T follicular helper cell (primary cell): ENCODE results near the gene EZH2.

Experiments used
- DNase-seq: peaks from one replicate; pipeline ENCODE4 v3.0.0-alpha.2; 2020; ENCODE audit warnings: low read depth

The EZH2 gene

DNA sequence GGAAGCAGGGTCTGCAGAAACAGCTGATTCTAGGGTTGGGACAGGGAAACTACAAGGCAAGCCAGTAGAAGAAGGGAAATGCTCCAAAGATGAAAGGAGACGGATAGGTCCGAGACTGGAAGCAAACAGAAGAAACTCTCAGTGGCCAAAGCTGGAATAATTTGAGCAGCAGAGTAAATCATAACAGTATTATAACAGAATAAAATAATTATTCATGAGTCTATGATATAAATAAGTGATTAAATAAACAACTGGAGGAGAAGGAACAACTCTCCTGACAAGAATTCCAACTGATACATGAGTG, 27.6 kb downstream of the EZH2 start:
- DNase-seq: no peak

DNA sequence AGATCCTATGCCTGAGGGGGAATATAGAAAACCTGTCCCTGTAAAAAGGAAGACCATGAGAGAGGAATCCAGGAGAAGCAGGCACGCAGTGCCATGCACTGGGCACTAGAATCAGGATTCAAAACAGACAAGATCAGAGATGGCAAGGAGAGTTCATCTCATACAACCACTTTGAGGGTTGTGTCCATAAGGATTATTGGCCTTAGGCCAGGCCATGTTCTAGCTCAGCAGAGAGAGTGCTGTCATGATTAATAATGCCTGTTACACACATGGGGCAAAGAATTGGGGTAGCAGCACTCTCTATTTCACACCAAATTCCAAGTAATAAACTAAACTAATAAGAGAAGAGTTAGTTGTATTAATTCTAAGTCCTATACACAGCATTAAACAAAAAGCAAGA, 29.1 kb downstream of the EZH2 start:
- no peak for DNase-seq

DNA sequence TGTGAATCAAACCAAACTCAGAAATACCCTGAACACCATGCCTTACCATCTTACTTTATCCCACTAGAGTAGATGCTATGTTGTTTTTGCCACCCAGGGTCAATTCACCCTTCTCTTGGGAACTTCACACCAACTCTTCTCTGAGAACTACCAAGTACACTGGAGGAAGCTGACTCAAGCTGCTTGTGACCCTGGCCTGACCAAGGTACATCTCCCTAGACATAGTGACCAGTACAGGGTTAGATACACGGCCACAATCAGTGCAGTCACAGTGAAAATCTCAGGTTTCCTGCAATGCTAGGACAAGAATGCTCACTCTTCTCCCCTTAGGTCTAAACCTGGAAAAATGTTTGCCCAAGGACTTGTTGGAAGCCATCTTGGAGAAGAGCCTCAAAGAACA, 31.8 kb downstream of the EZH2 start:
- no peak for DNase-seq

DNA sequence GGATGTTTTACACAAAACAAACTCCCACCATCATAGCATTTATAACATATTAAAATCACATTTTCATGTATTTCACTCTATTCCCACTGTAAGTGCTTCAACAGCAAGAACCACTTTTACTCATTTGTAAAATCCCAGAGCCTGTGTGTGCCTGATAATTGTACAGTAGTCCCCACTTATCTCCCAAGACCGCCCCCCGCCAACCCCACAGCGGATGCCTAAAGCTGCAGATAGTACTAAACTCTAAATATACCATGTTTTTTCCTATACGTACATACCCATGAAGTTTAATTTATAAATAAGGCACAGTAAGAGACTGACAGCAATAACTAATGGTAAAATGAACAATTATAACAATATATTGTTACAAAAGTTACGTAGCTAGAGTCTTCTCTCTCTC, 33.5 kb downstream of the EZH2 start:
- DNase-seq: no peak

DNA sequence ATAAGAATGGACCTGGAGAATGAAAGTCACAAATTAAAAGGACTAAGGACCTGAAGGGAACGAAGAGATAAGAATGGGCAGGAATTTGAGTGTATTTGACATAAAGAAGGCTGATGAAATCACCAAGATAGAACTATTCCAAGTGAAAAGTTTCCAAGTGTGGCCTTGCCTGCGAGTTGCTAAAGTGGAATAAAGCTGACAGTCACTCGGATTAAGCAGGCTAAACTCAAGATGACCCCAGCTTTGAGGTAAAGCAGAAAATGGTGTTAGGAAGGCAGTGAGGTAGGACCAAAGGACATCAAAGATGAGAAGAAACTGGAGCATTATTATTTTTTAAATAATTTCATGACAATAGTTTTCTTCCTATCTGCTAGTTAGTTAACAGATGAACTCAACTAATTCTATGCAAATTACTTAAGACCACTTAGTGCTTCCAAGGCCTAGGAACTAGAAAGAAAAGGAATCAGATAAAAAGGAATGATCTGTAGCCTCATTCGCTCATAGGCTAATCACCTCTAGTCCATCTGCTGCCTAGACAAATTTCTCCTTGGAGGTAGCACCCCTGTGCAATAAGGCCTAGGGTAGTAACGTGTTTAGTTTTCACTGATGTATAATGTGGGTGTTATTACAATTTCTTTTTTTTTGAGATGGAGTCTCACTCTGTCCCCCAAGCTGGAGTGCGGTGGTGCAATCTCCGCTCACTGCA, 34.5 kb downstream of the EZH2 start:
- no peak for DNase-seq

DNA sequence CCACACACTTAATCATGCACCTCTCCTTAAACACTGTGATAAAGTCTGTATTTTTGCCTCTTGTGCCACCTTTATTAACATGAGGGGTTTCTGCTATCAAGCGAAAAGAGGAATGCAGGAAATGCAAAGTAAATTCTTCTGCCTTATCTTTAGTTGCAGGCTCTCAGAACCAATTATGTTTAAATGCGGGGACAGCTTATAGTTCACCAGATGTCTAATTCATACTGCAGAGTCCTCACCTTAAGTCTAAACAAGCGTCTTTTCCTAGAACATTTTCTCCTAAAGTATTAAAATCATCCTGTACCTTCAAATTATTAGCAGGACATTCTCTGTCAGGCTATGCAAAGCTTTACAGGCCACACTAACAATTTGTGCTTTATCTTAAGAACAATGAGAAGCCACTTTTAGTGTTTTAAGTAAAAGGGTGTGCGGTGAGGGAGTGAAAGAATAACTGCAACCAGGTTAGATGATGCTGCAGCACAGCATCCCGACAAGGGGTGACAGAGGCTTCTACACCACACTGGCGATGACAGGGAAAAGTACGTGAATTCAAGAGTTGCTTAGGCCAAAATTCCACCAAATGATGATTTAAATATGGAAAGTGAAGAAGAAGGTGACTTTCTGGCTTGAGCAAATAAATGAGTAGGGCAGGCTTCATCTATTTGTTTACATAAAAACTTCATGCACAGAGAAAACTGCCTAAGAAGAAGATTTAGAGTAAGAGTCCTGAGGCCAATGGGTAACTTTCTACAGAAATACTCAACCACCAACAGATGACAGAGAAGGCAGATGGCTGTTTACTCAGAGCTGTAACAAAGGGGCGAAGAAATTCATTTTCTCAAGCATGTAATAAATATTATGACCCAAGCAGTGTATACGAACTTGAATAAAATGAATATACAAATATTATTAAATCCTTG, 36.0 kb downstream of the EZH2 start:
- DNase-seq: no peak

DNA sequence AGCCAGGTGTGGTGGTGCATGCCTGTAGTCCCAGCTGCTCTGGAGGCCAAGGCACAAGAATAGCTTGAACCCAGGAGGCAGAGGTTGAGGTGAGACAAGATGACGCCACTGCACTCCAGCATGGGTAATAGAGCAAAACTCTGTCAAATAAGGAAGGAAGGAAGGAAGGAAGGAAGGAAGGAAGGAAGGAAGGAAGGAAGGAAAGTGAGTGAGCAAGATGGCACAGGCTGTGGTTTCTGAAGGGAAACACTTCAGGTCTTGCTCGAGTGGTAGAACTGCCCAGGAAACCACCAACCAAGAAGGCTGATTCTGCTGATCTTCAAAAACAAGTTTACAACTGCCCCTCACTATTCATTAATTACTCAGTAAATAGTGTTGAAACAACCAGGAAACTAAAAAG, 45.2 kb downstream of the EZH2 start:
- DNase-seq: no peak

DNA sequence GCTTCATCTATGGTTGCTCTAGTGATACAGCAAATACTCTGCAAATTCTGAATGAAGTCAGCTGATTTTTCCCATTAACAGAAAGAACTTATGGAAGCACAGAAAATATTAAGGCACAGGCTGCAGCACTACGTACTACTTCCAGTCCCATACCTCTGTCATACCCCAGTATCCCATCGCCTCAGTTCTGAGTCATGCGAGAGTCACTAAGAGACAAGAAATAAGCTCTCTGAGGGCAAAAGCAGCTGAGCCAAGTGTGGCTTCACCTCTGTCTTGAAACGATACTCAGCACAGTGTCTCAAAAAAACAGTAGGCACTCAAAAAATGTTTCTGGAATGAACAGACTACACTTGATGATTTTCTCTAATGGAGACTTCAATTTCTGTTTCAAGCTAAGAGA, 48.2 kb downstream of the EZH2 start:
- DNase-seq: no peak

DNA sequence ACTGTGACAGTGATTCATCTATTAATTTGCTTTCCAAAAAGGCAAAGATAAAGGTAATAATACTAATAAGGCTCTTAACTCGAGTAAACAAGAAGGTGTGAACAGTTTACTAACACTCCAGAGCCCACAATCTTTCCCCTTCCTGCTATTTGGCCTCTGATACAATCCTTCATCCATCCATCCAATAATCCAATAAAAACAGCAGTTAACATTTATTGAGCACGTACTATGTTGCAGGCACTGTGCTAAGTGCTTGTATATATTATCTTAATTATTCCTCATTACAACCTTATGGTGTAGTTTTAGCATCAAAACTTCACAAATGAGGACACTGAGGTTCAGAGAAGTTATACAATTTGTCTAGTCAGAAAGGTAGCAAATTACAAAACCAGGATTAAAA, 49.5 kb downstream of the EZH2 start:
- DNase-seq: no peak

DNA sequence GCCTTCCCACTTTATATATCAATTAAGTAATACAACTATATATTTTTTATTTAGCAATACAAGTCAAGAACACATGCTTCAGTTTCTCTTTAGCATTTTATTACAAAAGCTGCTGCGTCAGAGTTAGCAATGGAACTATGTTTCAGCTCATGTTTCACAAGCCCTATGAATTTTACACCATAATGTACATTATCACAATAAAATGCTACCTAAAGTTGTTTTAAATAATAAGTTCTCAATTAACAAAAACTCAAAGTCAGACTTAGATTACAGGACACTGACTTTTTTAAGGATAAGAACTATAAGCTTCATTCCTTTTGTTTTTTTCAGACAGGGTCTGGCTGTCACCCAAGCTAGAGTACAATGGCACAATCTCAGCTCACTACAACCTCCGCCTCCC, 52.3 kb downstream of the EZH2 start:
- DNase-seq: no peak

DNA sequence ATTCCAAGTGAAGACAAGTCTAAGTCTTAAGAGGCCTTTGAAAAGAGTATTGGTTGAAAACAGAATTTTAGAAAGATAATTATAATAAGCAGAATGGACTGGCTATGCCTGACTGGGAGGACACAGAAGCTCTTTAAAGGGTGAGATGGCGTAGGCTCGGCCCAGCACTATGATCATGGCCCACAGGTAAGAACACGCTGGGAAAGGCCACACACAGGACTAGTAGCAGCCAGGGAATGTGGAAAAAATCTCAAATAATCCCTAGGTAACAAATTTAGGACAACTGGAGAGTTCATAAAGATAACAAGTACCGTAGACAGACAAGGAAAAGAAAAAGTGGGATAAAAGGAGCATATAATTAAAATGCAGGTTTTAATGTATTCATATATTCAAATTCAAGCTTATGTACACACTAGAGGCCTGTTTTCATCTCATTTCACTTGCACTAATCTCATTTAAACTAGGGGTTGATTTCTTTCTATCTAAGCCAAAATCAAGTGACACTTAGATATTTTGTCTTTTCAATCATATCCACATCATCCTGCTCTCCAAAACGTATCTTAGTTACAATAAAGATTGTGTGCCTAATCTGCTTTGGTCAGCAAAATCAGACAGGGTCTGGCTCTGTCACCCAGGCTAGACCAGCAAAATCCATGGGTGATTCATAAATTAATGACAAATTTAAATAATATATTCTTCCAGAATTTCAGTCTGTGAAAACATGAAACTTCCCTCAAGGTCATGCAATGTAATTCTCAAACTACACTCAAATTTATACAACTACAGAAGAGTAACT, 53.0 kb downstream of the EZH2 start:
- no peak for DNase-seq

DNA sequence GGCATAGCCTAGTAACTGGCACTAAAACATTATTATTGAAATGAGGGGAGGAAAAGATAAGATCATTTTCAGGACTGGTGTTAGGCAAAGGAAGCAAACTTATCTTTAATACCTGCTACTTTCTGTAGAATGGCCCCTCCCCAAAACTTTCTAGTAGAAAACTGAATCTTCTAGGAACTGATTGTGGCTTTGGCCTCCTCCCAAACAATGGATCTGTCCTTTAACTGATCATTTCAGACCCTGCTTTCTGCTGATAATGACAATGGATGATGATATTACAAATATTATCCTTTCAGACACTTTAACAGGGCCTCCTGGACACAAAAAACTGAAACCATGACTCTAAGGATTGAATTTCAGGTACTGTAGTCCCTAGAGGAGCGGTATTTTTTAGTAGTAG, 55.1 kb downstream of the EZH2 start:
- DNase-seq: no peak

DNA sequence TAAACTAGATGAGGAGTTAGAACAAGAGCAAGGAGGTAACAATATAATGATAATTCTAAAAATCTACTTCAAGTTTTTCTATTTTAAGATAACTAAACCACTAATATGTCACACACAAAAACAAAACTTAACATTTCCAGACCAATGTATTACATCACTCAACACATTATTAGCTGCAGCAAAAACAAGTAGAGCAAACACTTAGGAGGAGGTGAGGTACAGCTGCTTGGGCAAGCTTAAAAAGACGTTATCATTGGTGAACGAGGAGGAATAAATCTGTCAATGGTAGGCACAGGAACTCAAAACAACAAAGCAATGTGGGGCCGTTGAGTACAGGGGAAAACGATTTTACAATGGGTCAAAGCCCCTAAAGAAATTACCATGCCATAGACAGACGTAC, 58.8 kb downstream of the EZH2 start:
- DNase-seq: no peak

DNA sequence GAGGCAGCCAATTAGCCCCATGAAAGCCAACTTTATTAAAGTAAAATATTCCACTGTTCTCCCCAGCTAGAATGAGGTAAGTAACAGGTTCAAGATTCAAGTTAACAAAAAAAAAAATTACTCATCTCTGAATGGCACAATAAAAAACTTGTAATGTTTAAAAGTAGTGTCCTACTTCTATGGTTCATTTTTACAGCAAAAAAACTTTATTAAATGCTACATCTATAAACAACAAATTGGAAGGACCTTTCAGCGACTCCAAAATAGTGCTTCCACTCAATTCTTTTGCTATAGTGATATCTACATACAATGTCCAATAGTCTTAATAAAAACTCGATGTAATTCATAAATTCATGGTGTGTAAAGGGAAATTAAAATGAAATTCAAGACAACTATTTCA, 59.2 kb downstream of the EZH2 start:
- no peak for DNase-seq

DNA sequence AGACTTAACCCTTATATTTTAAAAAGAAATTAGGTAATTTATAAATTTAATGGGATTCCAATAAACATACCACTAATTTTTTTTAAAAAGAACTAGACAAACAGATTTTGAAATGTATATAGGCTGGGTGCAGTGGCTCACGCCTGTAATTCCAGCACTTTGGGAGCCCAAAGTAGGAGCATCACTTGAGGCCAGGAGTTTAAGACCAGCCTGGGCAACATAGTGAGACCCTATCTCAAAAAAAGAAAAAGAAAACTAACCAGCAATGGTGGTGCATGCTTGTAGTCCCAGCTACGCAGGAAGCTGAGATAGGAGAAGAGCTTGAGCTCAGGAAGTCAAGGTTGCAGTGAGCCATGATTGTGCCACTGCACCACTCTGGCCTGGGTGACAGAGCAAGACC, 62.7 kb downstream of the EZH2 start:
- DNase-seq: no peak

DNA sequence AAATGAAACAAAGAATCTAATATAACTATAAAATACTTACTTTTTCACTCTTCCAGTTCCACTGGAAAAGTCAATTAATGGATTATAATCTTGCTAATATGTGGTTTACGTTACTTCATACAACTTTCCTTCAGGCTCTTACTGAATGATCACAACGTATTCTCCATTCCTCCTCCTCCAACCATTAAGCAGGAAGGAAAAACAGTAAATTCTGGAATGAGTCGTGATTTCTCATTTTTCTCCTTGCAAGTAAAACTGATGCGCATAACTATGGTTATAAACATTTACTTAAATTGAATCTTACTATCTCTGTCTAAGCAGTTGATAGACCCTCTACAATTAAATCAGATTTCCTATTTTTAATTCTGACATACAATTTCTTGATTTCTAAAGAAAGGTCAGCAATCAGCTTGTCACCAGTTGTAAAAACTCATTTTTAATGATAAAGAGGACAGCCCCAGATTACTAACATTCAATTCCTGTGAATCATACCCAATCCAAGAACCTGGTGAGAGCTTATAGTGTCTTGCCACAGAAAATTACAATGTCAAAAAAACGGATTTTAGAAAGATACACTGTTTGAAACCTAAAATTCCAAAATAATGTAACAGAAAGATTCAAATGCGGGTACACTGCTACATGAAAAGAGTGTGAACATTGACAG, 64.3 kb downstream of the EZH2 start:
- no peak for DNase-seq

DNA sequence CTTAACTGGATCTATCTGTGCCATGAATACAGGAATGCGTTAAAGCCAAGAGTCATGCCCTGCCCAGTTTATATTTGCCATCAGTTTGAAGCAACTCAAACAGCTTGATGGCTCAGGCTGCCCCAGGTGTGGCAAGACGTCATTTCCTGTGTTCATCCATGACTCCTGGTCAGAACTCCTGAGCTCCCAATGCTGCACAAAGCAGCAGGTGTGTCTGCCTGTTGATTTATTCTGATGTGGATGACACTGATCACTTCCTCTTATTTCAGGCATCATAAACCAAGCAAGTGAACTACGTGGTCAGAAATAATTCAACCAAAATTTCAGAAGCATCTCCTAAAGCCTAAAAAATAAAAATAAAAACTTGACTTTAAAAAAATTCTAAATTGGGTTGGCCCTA, 68.5 kb downstream of the EZH2 start:
- DNase-seq: no peak

DNA sequence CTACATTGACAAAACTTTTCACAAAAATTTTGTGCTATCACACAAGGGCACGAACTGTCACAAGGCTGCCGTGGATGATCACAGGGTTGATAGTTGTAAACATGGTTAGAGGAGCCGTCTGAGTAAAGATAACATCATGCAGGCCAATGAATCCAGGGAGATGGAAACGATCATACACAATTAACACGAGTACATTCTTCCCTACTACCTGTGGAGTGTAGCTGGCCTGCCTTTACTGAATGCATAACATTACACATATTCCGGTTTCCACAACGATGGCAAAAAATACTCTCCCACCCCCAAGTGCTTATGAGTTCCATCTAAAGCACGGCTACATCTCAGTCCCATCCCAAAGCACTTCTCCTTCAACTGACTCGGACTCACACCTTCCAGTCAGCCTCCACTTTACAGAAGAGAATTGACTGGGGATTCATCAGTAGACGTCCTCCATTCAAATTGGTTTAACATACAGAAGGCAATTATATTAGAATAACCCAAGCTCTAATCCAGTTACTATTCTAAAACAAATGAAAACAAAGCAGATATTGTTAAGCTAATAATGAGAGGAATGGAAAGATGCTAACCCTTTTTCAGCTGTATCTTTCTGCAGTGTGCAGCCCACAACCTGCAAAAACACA, 69.0 kb downstream of the EZH2 start:
- DNase-seq: no peak

DNA sequence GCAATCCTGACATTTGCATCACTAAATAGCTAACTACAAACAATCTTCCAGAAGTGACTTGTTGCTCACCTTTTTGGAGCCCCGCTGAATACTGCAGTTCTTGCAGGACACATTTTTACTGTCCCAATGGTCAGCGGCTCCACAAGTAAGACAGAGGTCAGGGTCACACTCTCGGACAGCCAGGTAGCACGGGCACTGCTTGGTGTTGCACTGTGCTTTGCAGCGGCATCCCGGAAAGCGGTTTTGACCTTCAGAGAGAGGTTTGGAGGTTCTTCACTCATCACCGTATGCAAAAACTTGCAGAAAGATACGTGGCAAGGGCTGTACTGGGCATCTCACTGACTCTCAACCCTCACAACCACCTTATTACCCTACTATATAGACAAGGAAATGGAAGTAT, 70.2 kb downstream of the EZH2 start:
- DNase-seq: no peak

DNA sequence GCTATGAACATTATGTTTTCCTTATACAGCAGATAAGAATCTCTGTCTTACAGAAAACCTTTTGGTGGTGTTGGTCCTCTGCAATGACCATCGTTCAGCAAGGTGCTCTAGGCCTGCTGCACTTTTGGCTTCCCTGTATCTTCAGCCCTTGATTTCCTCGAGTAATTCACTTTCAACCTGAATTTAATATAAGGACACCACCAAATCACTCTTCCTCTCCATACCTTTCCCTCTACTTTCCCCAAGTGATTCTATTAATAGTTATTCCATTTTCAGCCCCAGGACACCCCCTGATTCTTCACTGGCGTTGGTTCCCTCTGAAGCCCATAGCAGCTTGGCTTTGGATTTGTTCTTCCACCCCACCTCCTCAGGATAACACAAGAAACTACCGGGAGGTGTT, 72.2 kb downstream of the EZH2 start:
- DNase-seq: no peak

DNA sequence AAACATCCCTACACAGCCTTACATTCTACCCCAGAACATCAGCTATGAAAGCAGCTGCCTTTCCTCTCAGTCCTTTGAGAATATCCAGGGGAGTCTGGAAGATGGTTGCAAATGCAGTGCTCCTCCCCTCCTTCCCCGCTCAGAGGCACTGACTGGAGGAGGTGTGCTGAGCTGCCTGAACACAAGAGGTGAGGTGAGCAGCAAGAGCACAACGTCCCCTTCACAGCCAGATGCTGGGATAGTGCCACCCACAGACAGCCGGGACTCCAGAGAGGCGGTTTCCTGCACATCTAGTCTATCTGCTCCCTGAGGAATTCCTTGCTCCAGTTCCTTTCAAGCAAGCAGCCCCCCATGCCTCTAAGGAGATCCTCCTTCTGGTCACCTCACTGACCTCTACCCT, 74.2 kb downstream of the EZH2 start:
- no peak for DNase-seq

DNA sequence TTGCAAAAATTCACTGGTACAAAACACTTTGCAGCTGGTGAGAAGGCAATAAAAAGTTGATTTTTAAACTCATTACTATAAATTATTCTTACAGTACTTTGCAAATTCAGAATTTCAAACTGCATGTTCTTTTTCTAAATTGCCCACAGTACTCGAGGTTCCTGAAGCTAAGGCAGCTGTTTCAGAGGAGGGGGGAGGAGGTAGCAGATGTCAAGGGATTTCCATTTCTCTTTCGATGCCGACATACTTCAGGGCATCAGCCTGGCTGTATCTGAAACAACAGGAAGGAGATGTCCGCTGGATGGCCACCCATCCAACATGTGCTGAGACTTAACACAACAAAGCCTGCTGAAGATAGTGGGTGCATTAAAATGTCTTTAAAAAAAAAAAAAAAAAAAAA, 76.7 kb downstream of the EZH2 start:
- no peak for DNase-seq
